ENCODE data around the gene MIER2.

MIER2 gene

GRCh38 chr19:340620-341385 lies 3.8 kb downstream of the MIER2 start:
- no peak overlapping the region for H2BK120ac ChIP-seq (ENCODE audit: low read depth, low read length)
- no peak overlapping the region for H3K4me3 ChIP-seq (ENCODE audit: low read length in 2 of 2)
- WGBS, 2 donors (ENCODE audit: extremely low coverage in 2 of 2, insufficient read length in 2 of 2, insufficient replicate concordance in 1 of 2) = no CpG with 5 or more reads among the region's 15 CpGs
- H4K91ac ChIP-seq (ENCODE audit: low read depth, low read length, poor library complexity) = no peak overlapping the region
- H3K27ac ChIP-seq (replicated peaks; ENCODE audit: low read length) = no peak overlapping the region
- peaks cover 14 to 60% of the 10 kb centered on the region in 2 donors for H3K36me3 ChIP-seq (replicated peaks in 1 of 2; ENCODE audit: control insufficient read depth in 2 of 2, insufficient read depth in 2 of 2, low read length in 2 of 2)
- H3K27me3 ChIP-seq (ENCODE audit: control insufficient read depth in 3 of 3, insufficient read depth in 3 of 3, low read depth in 1 of 3, low read length in 3 of 3) = peaks cover 0 to 6% (median 0%) of the 10 kb centered on the region in 3 experiments
- no peak overlapping the region for H4K8ac ChIP-seq (ENCODE audit: low read depth, low read length)
- H2AK5ac ChIP-seq (ENCODE audit: low read depth, low read length) = no peak overlapping the region
- peak overlapping the region; percentile 53 for H2BK12ac ChIP-seq (ENCODE audit: low read length)
- H2BK15ac ChIP-seq (ENCODE audit: low read length) = no peak overlapping the region
- no peak overlapping the region for H2AFZ ChIP-seq (ENCODE audit: low read length)
- no peak overlapping the region for H3K4ac ChIP-seq (ENCODE audit: low read length)
- no peak overlapping the region for H3K9ac ChIP-seq (ENCODE audit: low read depth, low read length, poor library complexity)
- H3K18ac ChIP-seq (ENCODE audit: low read length) = no peak overlapping the region
- H3K4me1 ChIP-seq (ENCODE audit: control insufficient read depth in 2 of 2, insufficient read depth in 1 of 2, low read depth in 1 of 2, low read length in 2 of 2) = peaks cover 10 to 19% of the 10 kb centered on the region in 2 donors
- peaks cover 30% of the 10 kb centered on the region for H3K79me1 ChIP-seq (ENCODE audit: low read depth, low read length)
- no peak overlapping the region for H3K23ac ChIP-seq (ENCODE audit: low read depth, low read length, poor library complexity)
- H3K9me3 ChIP-seq (replicated peaks in 1 of 2; ENCODE audit: control insufficient read depth in 2 of 2, insufficient read depth in 1 of 2, low read depth in 1 of 2, low read length in 2 of 2) = peaks cover 2 to 38% of the 10 kb centered on the region in 2 donors
- peak overlapping the region; percentile 26 for H3K4me2 ChIP-seq (ENCODE audit: insufficient read depth, low read length, poor library complexity, severe bottlenecking)
- H2BK5ac ChIP-seq (ENCODE audit: low read length) = no peak overlapping the region
- no peak overlapping the region for H3K14ac ChIP-seq (ENCODE audit: low read length)
- no peak for DNase-seq (ENCODE audit: low spot score)

- H4K91ac ChIP-seq (ENCODE audit: low read depth, low read length, poor library complexity) = no peak overlapping the region
- H3K14ac ChIP-seq (ENCODE audit: low read length) = no peak overlapping the region
- H4K8ac ChIP-seq (ENCODE audit: low read depth, low read length) = no peak overlapping the region
- peak overlapping the region; percentile 61 for H3K9ac ChIP-seq (ENCODE audit: low read depth, low read length, poor library complexity)
- peaks cover 10 to 16% of the 10 kb centered on the region in 2 donors for H3K4me1 ChIP-seq (ENCODE audit: control insufficient read depth in 2 of 2, insufficient read depth in 1 of 2, low read depth in 1 of 2, low read length in 2 of 2)
- no peak overlapping the region for H2AFZ ChIP-seq (ENCODE audit: low read length)
- no peak overlapping the region for H3K18ac ChIP-seq (ENCODE audit: low read length)
- no peak overlapping the region for H3K27ac ChIP-seq (replicated peaks; ENCODE audit: low read length)
- no peak overlapping the region for H2AK5ac ChIP-seq (ENCODE audit: low read depth, low read length)
- no CpG with 5 or more reads among the region's 10 CpGs for WGBS, 2 donors (ENCODE audit: extremely low coverage in 2 of 2, insufficient read length in 2 of 2, insufficient replicate concordance in 1 of 2)
- peaks cover 0 to 32% of the 10 kb centered on the region in 2 donors for H3K9me3 ChIP-seq (replicated peaks in 1 of 2; ENCODE audit: control insufficient read depth in 2 of 2, insufficient read depth in 1 of 2, low read depth in 1 of 2, low read length in 2 of 2)
- H2BK5ac ChIP-seq (ENCODE audit: low read length) = no peak overlapping the region
- peaks cover 19 to 74% of the 10 kb centered on the region in 2 donors for H3K36me3 ChIP-seq (replicated peaks in 1 of 2; ENCODE audit: control insufficient read depth in 2 of 2, insufficient read depth in 2 of 2, low read length in 2 of 2)
- no peak overlapping the region for H2BK15ac ChIP-seq (ENCODE audit: low read length)
- no peak overlapping the region for H3K4ac ChIP-seq (ENCODE audit: low read length)
- DNase-seq (ENCODE audit: low spot score) = no peak
- no peak overlapping the region for H3K4me3 ChIP-seq (ENCODE audit: low read length in 2 of 2)
- H3K79me1 ChIP-seq (ENCODE audit: low read depth, low read length) = peaks cover 35% of the 10 kb centered on the region
- H2BK120ac ChIP-seq (ENCODE audit: low read depth, low read length) = no peak overlapping the region
- H3K23ac ChIP-seq (ENCODE audit: low read depth, low read length, poor library complexity) = no peak overlapping the region
- H3K27me3 ChIP-seq (ENCODE audit: control insufficient read depth in 3 of 3, insufficient read depth in 3 of 3, low read depth in 1 of 3, low read length in 3 of 3) = no peaks in the 10 kb centered on the region
- no peak overlapping the region for H3K4me2 ChIP-seq (ENCODE audit: insufficient read depth, low read length, poor library complexity, severe bottlenecking)
- no peak overlapping the region for H2BK12ac ChIP-seq (ENCODE audit: low read length)
Measured at GRCh38 chr19:339262-339887, 5.2 kb downstream of the MIER2 start.

GRCh38 chr19:338421-338820 lies 6.2 kb downstream of the MIER2 start:
- no peak overlapping the region for H2BK12ac ChIP-seq (ENCODE audit: low read length)
- H3K9ac ChIP-seq (ENCODE audit: low read depth, low read length, poor library complexity) = no peak overlapping the region
- H3K9me3 ChIP-seq (replicated peaks in 1 of 2; ENCODE audit: control insufficient read depth in 2 of 2, insufficient read depth in 1 of 2, low read depth in 1 of 2, low read length in 2 of 2) = peaks cover 0 to 37% of the 10 kb centered on the region in 2 donors
- no peak overlapping the region for H2BK15ac ChIP-seq (ENCODE audit: low read length)
- H2AK5ac ChIP-seq (ENCODE audit: low read depth, low read length) = no peak overlapping the region
- no peaks in the 10 kb centered on the region for H3K27me3 ChIP-seq (ENCODE audit: control insufficient read depth in 3 of 3, insufficient read depth in 3 of 3, low read depth in 1 of 3, low read length in 3 of 3)
- no peak overlapping the region for H3K4me3 ChIP-seq (ENCODE audit: low read length in 2 of 2)
- no peak overlapping the region for H3K4me2 ChIP-seq (ENCODE audit: insufficient read depth, low read length, poor library complexity, severe bottlenecking)
- no peak overlapping the region for H3K23ac ChIP-seq (ENCODE audit: low read depth, low read length, poor library complexity)
- H3K4ac ChIP-seq (ENCODE audit: low read length) = no peak overlapping the region
- no peak overlapping the region for H2BK120ac ChIP-seq (ENCODE audit: low read depth, low read length)
- no peak for DNase-seq (ENCODE audit: low spot score)
- H4K91ac ChIP-seq (ENCODE audit: low read depth, low read length, poor library complexity) = no peak overlapping the region
- H4K8ac ChIP-seq (ENCODE audit: low read depth, low read length) = no peak overlapping the region
- H3K79me1 ChIP-seq (ENCODE audit: low read depth, low read length) = peaks cover 32% of the 10 kb centered on the region
- H3K27ac ChIP-seq (replicated peaks; ENCODE audit: low read length) = no peak overlapping the region
- peaks cover 5 to 13% of the 10 kb centered on the region in 2 donors for H3K4me1 ChIP-seq (ENCODE audit: control insufficient read depth in 2 of 2, insufficient read depth in 1 of 2, low read depth in 1 of 2, low read length in 2 of 2)
- no peak overlapping the region for H3K14ac ChIP-seq (ENCODE audit: low read length)
- H2BK5ac ChIP-seq (ENCODE audit: low read length) = no peak overlapping the region
- peaks cover 23 to 78% of the 10 kb centered on the region in 2 donors for H3K36me3 ChIP-seq (replicated peaks in 1 of 2; ENCODE audit: control insufficient read depth in 2 of 2, insufficient read depth in 2 of 2, low read length in 2 of 2)
- H2AFZ ChIP-seq (ENCODE audit: low read length) = no peak overlapping the region
- H3K18ac ChIP-seq (ENCODE audit: low read length) = no peak overlapping the region
- WGBS, 2 donors (ENCODE audit: extremely low coverage in 2 of 2, insufficient read length in 2 of 2, insufficient replicate concordance in 1 of 2) = no CpG with 5 or more reads among the region's 5 CpGs

GRCh38 chr19:336067-336614 lies 8.5 kb downstream of the MIER2 start:
- no CpG with 5 or more reads among the region's 20 CpGs for WGBS, 2 donors (ENCODE audit: extremely low coverage in 2 of 2, insufficient read length in 2 of 2, insufficient replicate concordance in 1 of 2)
- DNase-seq (ENCODE audit: low spot score) = no peak
- Histone ChIP-seq H2BK15ac (ENCODE audit: low read length) (no peak overlapping the region), H2BK120ac (ENCODE audit: low read depth, low read length) (no peak overlapping the region), H3K9ac (ENCODE audit: low read depth, low read length, poor library complexity) (peak overlapping the region; percentile 72), H4K8ac (ENCODE audit: low read depth, low read length) (peak overlapping the region; percentile 86), H3K79me1 (ENCODE audit: low read depth, low read length) (peaks cover 22% of the 10 kb centered on the region), H3K23ac (ENCODE audit: low read depth, low read length, poor library complexity) (peak overlapping the region; percentile 95), H3K36me3 (replicated peaks in 1 of 2; ENCODE audit: control insufficient read depth in 2 of 2, insufficient read depth in 2 of 2, low read length in 2 of 2) (peaks cover 18 to 64% of the 10 kb centered on the region in 2 donors), H3K4me2 (ENCODE audit: insufficient read depth, low read length, poor library complexity, severe bottlenecking) (peak overlapping the region; percentile 11), H4K91ac (ENCODE audit: low read depth, low read length, poor library complexity) (no peak overlapping the region), H2BK5ac (ENCODE audit: low read length) (no peak overlapping the region), H3K18ac (ENCODE audit: low read length) (peak overlapping the region; percentile 48), H3K9me3 (replicated peaks in 1 of 2; ENCODE audit: control insufficient read depth in 2 of 2, insufficient read depth in 1 of 2, low read depth in 1 of 2, low read length in 2 of 2) (peaks cover 0 to 38% of the 10 kb centered on the region in 2 donors), H3K4ac (ENCODE audit: low read length) (no peak overlapping the region), H3K14ac (ENCODE audit: low read length) (peak overlapping the region; percentile 75), H3K27me3 (ENCODE audit: control insufficient read depth in 3 of 3, insufficient read depth in 3 of 3, low read depth in 1 of 3, low read length in 3 of 3) (no peaks in the 10 kb centered on the region), H3K27ac (replicated peaks; ENCODE audit: low read length) (no peak overlapping the region), H3K4me3 (ENCODE audit: low read length in 2 of 2) (peak overlapping the region in 1 of 2 donors; percentile 50), H2AFZ (ENCODE audit: low read length) (no peak overlapping the region), H2AK5ac (ENCODE audit: low read depth, low read length) (no peak overlapping the region), H2BK12ac (ENCODE audit: low read length) (no peak overlapping the region), H3K4me1 (ENCODE audit: control insufficient read depth in 2 of 2, insufficient read depth in 1 of 2, low read depth in 1 of 2, low read length in 2 of 2) (peaks cover 0 to 3% of the 10 kb centered on the region in 2 donors)
